Measurements from ENCODE around the gene CDK9.

Gene CDK9

DNA sequence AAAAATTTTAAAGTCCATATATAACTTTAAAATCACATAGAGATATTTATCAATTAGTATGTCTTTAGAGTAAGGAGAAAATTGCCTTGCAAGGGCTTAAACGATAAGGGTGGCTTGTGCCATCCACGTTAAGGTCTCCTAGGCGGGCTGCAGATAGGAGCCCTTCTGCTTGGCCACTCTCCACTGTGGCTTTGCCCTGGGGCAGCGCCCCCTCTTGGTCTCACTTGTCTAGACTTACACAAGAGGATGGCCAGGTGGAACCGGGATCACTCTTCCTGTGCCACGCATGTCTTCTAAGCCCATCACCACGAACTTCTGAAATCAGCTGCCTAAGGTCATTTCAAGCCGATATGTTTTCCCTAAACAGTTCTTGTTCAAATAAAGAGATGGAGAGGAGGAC lies 19.8 kb downstream of the CDK9 start:
- DNase-seq = no peak

DNA sequence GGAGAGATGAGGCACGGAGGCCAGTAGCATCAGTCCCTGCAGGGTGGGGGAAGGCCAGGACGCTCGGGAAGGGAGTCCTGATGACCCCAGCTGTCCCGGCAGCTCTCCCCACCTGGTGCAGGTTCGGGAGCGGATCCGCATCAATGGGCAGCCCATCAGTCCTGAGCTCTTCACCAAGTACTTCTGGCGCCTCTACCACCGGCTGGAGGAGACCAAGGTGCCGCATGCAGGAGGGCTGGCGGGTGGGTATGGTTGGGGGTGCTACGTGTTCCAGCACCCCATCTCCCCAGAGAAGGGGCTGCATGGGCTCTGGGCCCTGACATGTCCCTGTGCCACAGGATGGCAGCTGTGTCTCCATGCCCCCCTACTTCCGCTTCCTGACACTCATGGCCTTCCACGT lies 21.0 kb downstream of the CDK9 start:
- no peak for DNase-seq

DNA sequence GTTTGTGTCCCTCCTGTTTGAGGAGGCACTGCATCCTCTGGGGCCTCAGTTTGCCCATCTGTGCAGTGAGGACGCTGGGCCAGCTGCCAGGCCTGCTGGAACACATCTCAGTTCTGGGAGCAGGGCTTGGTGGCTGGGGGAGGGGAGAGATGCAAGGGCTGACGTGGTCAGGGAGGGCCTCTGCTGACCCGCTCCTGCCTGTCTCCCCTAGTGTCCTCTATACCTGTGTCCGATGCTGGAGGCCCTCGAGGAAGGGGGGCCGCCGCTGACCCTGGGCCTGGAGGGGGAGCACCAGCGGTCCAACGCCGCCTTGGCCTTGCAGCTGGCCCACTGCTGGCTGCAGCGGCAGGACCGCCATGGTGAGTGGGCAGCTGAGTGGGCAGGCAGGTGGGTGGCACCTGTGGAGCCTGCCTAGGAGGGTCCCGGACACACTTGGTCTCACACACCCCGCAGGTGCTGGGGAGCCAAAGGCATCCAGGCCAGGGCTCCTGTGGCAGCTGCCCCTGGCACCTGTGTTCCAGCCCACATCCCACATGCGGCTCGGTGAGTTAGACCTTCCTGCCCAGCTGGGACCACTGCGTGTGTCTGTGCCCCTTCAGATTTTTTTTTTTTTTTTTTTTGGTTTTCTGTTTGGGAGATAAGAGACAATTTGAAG lies 22.6 kb downstream of the CDK9 start:
- DNase-seq = no peak

DNA sequence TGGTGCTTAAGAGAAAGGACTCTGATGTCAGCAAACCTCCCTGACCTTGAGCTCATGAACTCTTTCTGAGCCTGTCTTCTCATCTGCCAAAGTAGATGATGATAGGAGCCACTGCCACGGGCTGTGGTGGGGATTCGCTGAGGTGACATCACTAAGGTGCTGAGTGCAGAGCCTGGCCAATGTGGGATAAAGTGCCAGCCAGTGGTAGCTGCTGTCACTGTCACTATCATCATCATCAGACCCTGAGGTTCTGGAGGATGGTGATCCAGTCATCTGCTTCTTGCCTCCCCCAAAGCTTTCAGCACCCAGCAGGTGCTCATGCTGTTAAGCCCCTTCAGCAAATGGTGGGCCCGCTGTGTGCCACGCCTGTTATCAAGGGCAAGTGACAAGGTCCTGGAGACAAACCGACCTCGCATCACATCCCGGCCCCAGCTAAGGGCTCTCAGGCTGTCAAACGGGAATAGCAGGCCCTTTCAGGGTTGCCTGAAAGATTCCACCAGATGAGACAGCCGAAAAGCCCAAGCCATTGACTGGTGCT lies 23.2 kb downstream of the CDK9 start:
- no peak for DNase-seq

DNA sequence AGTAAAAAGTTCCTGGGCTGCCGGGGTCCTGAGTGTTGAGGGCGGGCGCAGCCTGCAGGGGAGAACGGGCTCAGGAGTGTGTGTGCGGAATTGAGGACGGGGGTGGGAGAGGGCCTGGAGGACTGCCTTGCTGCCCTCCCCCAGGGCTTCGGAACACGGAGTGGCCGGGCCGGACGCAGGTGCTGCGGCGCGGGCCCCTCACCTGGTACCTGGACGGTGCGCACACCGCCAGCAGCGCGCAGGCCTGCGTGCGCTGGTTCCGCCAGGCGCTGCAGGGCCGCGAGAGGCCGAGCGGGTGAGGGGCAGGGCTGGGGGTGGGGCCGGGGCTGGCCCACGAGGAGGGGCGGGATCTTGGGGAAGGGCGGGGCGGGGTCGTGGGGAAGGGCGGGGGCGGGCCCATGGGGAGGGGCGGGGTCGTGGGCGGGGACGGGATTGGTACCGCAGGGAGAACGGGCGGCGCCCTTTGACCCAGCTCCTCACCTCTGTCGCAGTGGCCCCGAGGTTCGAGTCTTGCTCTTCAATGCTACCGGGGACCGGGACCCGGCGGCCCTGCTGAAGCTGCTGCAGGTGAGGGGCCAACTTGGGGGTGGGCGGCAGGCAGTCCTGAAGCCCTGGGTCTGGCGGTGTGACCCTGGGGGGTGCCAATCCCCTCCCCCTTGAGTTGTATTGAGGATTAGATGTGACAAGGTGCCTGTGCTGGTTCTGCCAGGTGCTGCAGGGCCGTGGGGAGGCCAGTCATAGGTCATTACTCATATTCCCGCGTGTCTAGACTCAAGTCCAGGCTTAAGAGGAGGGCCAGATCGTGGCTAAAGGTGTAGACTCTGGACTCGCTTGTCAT lies 23.9 kb downstream of the CDK9 start:
- no peak for DNase-seq

DNA sequence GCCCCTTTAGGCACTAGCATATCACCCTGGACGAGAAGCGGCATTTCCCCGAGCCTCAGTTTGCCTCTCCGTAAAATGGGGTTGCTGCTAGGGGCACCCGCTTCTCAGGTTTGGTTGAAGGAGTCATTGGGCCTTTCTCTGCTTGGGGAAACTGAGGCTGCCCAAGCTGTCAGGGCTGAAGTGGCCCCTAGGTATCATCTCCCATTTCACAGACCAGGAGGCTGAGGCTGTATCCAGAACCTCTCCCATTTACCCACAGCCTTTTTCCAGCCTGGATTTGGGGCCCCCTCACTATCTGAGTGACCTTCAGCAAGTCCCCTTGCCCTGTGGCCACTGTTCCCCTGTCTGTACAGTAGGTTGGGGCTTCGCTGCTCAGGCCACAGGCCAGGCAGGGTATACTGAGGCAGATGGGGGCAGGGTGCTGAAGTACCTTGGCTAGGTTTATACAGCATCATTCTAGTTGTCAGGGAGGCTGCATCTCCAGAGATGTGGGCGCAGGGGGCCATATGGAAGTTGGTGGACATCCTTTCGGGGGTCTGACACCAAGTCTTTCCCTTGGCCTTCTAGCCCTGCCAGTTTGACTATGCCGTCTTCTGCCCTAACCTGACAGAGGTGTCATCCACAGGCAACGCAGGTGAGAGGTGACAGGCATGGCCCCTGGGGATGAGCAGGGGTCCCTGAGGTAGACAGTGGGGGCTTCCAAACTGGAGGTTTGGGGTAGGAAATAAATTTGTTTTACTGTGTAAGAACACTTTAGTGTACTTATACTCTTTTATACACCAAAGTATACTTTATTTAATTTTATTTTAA lies 24.7 kb downstream of the CDK9 start:
- no peak for DNase-seq

DNA sequence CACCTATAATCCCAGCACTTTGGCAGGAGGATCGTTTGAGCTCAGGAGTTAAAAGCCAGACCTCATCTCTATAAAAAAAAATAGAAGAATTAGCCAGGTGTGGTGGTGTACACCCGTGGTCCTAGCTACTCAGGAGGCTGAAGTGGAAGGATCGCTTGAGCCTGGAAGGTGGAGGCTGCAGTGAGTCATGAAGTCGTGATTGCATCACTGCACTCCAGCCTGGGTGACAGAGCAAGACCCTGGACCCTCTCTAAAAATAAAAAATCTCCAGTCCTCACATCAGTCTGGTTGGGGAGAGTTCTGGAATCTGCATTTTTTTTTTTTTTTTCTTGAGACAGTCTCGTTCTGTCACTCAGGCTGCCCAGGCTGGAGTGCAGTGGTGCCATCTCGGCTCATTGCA lies 26.2 kb downstream of the CDK9 start:
- DNase-seq = no peak

DNA sequence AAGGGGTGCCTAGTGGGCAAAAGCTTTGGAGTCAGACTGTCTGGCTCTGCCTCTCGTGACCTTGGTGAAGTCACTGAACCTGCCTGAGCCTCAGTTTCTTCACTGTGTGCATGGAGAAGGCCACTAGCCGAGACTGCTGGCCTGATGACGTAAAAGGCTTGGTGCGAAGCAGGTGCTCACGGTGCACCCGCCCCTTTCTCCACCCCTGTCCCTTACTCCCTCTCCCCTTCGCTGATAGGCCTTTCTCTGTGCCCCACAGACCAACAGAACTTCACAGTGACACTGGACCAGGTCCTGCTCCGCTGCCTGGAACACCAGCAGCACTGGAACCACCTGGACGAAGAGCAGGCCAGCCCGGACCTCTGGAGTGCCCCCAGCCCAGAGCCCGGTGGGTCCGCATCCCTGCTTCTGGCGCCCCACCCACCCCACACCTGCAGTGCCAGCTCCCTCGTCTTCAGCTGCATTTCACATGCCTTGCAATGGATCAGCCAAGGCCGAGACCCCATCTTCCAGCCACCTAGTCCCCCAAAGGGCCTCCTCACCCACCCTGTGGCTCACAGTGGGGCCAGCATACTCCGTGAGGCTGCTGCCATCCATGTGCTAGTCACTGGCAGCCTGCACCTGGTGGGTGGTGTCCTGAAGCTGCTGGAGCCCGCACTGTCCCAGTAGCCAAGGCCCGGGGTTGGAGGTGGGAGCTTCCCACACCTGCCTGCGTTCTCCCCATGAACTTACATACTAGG lies 27.3 kb downstream of the CDK9 start:
- DNase-seq = no peak

DNA sequence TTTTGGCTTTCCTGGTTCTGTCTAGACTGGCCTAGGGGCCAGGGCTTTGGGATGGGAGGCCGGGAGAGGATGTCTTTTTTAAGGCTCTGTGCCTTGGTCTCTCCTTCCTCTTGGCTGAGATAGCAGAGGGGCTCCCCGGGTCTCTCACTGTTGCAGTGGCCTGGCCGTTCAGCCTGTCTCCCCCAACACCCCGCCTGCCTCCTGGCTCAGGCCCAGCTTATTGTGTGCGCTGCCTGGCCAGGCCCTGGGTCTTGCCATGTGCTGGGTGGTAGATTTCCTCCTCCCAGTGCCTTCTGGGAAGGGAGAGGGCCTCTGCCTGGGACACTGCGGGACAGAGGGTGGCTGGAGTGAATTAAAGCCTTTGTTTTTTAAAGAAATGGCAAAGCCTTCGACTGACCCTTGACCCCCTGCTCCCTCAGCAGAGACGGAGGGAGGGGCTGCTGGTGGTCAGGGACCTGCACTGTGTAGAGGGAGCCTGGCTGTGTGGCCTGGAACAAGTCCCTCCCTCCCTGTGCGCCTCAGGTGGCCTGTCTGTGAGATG lies 27.9 kb downstream of the CDK9 start:
- no peak for DNase-seq

DNA sequence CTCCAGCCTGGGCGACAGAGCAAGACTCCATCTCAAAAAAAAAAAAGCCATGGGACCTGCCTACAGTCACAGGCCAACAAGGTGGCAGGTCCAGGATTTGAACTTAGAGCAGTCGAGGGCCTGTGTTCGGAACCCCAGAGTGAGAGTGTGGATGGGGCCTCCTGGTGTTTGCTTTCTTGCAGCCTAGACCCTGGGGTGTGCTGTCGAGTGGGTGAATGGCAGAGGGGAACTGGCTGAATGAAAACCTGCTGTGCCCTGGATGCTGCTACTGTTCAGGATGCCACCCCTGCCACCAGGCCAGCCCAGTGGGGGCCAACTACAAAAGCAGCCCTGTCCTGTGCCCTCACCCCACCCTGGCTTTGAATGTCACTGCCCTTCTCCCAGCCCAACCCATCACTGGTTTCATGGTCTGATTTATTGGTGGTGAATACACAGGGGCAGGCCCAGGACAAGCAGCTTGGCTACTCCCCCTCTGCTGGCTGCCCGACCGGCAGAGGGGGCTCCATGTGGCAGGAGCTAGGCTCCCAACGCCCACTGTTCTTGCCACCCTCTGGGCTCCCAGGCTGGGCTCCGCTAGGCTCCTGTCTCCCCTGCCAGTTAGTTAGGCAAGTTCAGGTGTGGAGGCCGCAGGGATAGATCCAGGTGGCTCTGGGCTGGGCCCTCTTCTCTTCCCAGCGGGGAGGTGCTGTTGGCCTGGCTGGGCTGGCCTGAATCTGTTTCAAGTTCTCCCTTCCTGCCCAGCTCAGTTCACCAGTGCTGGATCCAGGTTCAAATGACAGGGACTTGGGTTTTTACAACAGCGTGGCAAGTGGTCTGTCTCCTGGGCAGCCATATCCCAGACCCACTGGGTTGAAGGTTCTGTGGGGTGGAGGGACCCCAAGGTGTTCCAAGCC lies 29.0 kb downstream of the CDK9 start:
- no peak for DNase-seq

DNA sequence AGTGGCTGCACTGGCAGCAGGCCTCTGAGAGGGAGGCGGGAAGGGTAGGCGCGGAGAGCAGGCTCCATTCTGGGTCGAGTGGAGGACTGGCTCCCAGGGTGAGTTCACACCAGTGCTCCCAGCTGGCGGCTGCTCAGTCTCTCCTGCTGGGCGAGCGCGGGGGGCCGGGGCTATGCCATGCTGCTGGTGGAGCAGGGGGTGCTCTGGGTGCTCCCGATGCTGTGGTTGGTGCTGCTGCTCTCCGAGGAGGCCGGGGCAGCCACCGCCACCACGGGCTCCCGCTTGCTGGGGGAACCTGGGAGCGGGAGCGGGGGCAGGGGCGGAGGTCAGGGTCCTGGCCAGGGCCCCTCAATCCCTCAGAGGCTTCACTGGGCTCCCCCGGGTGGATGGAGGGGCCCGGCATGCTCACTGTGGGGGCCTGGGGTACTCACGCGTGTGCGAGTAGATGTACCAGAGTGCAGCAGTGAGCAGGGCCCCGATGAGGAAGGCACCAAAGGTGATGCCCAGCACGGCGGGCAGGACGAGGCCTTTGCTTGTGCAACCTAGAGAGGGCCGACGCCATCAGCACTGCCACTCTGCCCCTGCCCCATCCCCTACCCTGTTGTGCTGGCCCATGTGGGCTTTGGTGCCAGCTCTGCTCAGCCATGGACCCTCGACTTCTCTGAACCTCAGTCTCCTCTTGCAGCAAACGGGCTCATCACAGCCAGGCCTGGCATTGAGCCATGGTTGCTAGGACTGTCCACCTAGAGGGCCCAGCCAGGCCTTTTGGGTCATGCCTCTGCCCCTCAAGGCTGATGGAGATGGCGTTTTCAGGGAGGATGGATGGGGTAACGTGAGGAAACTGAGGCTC lies 29.9 kb downstream of the CDK9 start:
- no peak for DNase-seq

DNA sequence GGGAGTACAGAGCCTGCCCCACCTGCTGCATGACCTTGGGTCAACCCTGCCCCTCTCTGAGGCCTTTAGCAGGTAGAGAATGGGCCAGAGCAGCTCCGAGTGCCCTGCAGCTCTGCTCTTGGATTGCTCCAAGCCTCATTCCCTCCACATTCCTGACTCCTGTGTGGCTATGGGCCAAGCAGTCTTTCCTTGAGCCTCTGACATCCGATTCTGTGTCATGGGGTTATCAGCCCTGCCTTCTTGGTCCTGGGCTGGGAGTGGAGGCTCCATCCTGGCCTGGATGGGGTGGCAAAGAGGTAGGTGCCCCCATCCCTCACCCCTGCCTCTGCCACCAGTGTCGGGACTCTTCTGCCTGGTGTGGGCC lies 30.5 kb downstream of the CDK9 start:
- no peak for DNase-seq

DNA sequence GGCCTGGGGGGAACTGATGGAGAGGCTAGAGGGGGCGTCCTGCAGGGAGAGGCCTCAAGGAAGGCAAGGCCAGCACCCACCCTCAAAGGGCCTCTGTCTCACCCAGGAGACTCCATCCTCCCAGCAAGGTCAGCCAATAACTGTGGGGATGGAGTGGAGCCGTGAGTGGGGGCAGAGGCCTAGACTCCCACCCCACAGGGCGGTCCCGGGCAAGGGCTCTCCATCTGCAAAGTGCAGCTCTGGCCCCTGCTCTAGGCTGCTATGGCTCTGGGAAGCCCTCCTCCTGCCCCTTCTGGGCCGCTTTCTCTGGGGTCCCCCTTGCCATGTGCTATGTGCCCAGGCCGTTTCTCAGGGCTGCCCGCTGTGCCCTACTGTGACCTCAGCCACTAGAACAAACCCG lies 30.9 kb downstream of the CDK9 start:
- no peak for DNase-seq

DNA sequence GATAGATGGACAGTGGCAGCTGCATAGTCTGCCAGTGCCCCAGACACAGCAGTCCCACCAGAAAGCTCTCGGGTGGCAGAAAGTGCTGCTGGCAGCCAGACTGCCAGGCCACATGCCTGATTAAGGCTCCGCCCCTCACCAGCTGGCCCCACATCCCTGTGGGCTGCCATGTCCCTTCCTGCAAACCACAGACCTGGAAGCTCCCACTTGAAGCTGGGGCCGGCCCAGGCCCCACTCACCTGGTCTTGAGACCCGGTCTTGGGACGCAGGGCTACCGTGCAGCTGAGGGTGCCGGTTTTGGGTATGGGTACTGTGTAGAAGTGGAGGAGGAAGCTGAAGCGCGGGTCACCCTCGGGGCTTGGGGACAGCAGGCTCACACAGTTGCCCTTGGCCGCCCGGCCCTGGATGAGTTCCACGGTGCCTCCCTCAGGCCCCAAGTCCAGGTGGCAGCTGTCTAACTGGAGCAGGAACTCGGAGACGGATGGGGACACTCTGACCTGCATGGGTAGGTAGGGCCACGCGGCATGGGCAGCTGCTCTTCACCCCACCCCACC lies 32.1 kb downstream of the CDK9 start:
- no peak for DNase-seq

DNA sequence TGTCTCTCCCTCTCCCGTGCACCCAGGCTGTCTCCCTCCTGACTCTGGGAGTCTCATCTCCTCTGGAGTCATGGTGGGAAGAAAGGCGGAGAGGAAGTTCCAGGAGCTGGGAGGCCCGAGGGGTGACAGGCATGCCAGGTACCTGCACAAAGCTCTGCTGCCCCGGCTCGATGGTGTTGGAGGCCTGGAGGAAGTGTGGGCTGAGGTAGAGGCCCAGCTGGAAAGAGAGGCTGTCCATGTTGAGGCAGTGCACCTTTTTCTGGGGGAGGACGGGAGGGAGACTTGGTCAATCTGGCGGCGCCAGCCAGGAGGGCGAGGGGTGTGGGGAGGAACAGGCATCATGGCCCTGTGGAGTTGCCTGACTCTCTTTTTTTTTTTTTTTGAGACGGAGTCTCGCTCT lies 32.7 kb downstream of the CDK9 start:
- no peak for DNase-seq

DNA sequence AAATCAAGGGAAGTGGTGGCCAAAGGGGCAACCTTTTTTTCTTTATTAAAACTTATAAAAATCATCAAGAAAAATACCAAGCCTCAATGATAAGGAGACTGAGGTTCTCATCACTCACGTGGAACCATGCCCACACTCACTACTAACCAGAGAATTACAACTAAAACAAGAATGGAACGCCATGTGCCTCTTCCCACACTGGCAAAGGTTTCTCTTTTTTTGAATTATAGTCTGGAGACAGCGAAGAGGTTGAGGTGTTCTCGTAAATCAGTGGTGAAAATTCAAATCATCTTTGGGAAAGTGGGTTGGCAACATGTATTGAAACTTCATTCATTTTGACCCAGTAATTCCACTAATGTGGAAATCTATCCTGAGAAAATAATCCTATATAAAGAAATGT lies 36.3 kb downstream of the CDK9 start:
- DNase-seq = no peak

DNA sequence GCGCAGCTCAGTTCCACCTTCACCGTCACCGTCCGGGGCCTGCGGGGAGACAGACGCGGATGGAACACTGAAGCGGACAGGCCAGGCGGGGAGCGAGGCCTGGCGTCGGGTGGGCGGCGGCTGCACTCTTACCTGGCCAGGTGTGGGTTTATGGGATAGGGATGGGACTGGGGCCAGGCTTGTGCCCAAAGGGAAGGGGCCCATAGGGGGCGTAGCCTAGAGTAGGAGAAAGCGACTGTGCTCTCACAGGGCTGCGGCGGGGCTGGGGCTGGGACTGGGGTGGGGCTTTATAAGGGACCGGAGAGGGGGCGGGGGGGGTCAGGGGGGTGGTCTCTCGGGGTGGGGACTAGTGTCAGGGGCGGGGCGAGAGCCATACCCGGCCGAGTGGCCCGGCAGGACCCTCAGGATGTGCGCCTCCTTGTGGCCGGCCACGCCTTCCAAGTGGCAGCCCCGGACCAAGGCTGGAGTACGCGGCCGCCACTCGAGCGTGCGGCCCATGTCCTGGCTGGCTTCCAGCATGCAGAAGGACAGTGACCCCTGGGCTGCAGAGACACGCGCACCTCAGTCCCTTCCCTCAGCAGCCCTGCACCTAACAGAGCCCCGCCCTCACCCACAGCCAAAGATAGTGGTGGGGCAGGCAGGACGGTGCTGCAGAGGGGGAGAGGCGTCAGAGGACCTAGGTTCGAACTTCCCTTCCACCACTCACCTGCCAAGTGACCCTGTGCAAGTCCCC lies 39.7 kb downstream of the CDK9 start:
- DNase-seq = no peak

DNA sequence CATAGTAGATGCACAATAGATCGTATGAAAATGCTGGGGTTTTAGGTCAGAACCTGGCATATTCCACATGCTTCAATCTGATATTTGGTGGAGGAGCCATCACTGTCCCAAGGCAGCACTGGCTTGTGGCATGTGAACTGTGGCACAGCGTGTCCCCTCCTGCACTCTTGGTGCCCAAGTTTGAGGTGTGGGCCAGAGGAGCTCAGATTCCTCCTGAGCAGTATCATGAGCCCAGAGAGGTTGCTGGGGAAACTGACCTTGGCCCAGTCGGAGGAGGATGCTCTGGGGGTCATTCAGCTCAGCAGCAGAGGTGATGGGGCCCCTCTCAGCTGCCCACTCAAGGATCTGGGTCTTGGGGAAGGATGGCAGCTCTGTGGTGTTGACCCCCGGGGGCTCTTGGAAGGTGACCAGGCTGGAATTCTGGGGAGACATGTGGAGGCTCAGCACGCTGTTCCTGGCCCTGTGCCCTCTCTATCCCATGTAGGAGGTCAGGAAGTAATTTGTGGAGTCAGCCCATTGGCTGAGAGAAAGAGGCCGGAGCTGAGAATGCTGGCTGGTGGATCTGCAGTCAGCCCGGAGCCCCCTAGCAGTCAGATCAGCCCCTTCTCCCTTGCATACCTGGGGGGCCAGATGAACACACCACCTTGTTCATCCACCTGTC lies 40.5 kb downstream of the CDK9 start:
- no peak for DNase-seq
